GM12878 (cell line): ENCODE measurements around the gene ABCA10. TPM values are rescaled to one million over a fixed set of nuclear protein-coding genes. Genes with fewer than 3 reads are reported as not detected.

Source experiments
- ATF7 ChIP-seq: fragments of 450-650 bp; IDR thresholded peaks from 2 replicates; pipeline ENCODE4 v1.6.1; 2016; ENCODE audit warnings: low read depth, mild to moderate bottlenecking
- BHLHE40 ChIP-seq, 2 experiments: fragments of 450-650 bp in 1 of 2; IDR thresholded peaks; 2 replicates each; pipeline ENCODE4 v1.6.1; 2011 to 2017; ENCODE audit warnings: low read depth in 2 of 2, borderline replicate concordance in 1 of 2, improper control_type of control experiment in 1 of 2, low read length in 1 of 2, mild to moderate bottlenecking in 1 of 2
- EGR1 ChIP-seq, 2 experiments: IDR thresholded peaks; 1 replicate in 1 of 2; 2 replicates in 1 of 2; pipeline ENCODE4 v1.6.1; 2011 to 2012; ENCODE audit warnings: low read depth in 2 of 2, low read length in 2 of 2, borderline replicate concordance in 1 of 2, mild to moderate bottlenecking in 1 of 2, moderate library complexity in 1 of 2
- IKZF2 ChIP-seq, 2 experiments: fragments of 450-650 bp; IDR thresholded peaks; 2 replicates each; pipeline ENCODE4 v1.6.1; 2017; ENCODE audit warnings: mild to moderate bottlenecking in 2 of 2, moderate library complexity in 2 of 2
- JUND ChIP-seq: IDR thresholded peaks from 2 replicates; pipeline ENCODE4 v1.6.1; 2012; ENCODE audit warnings: low read depth, mild to moderate bottlenecking, low read length, improper control_type of control experiment, moderate library complexity
- MEF2B ChIP-seq: fragments of 450-650 bp; IDR thresholded peaks from 2 replicates; pipeline ENCODE4 v1.6.1; 2018; ENCODE audit warnings: mild to moderate bottlenecking, moderate library complexity; ENCODE audit not compliant: partially characterized antibody, poor library complexity, severe bottlenecking
- NFIC ChIP-seq: IDR thresholded peaks from 2 replicates; pipeline ENCODE4 v1.6.1; 2012; ENCODE audit warnings: low read depth, mild to moderate bottlenecking, inconsistent platforms, low read length, moderate library complexity
- NR2F1 ChIP-seq: fragments of 450-650 bp; conservative IDR thresholded peaks from 2 replicates; pipeline ENCODE4 v1.6.1; 2017; ENCODE audit warnings: mild to moderate bottlenecking
- PAX8 ChIP-seq: fragments of 450-650 bp; IDR thresholded peaks from 2 replicates; pipeline ENCODE4 v1.6.1; 2017; ENCODE audit warnings: mild to moderate bottlenecking, moderate library complexity
- POLR2A ChIP-seq: IDR thresholded peaks from 2 replicates; pipeline ENCODE4 v1.6.1; 2011; ENCODE audit warnings: low read depth, mild to moderate bottlenecking, low read length
- RUNX3 ChIP-seq: IDR thresholded peaks from 2 replicates; pipeline ENCODE4 v1.6.1; 2012; ENCODE audit warnings: low read length, inconsistent platforms
- SMAD1 ChIP-seq: fragments of 450-650 bp; IDR thresholded peaks from 2 replicates; pipeline ENCODE4 v1.6.1; 2018; ENCODE audit warnings: mild to moderate bottlenecking, low read depth; ENCODE audit not compliant: partially characterized antibody
- TARDBP ChIP-seq: IDR thresholded peaks from 2 replicates; pipeline ENCODE4 v1.6.1; 2016; ENCODE audit warnings: borderline replicate concordance
- YY1 ChIP-seq: IDR thresholded peaks from 2 replicates; pipeline ENCODE4 v1.6.1; 2011; ENCODE audit warnings: low read depth, mild to moderate bottlenecking, low read length
- polyA plus RNA-seq, 11 experiments: library from polyadenylated mRNA; depleted of rRNA in 4 of 11; unstranded in 6 of 11; stranded (reverse) in 5 of 11; fragments of >200 nt; fragmentation: Nextera tagmentation in 4 of 11; fragmentation: Illumina TruSeq in 1 of 11; extraction: Ambion mirVana in 4 of 11; extraction: Trizol in 1 of 11; gene quantifications; 1 replicate in 1 of 11; 2 replicates in 10 of 11; pipeline versions ENCODE4 v1.2.1 to v1.2.3, GENCODE V29; 2011 to 2016; ENCODE audit warnings: inconsistent platforms in 2 of 11, missing spikeins in 2 of 11, low read depth in 1 of 11
- total RNA-seq, 4 experiments: library from RNA; depleted of rRNA in 3 of 4; stranded (reverse); fragments of >200 nt in 3 of 4; fragmentation: Illumina TruSeq in 1 of 4; extraction: Trizol in 1 of 4; gene quantifications; 2 replicates each; pipeline versions ENCODE4 v1.2.1 to v1.2.3, GENCODE V29; 2013 to 2021
- TF ChIP-seq, protein P1 (sequence below): fragments of 450-650 bp; IDR thresholded peaks from 2 replicates; pipeline ENCODE4 v1.6.1; 2018; ENCODE audit warnings: borderline replicate concordance, mild to moderate bottlenecking; ENCODE audit not compliant: partially characterized antibody
- TF ChIP-seq, protein P2 (sequence below): IDR thresholded peaks from 2 replicates; pipeline ENCODE4 v1.6.1; 2012; ENCODE audit warnings: improper control_type of control experiment, low read depth, low read length; ENCODE audit not compliant: insufficient replicate concordance
- TF ChIP-seq, protein P3 (sequence below): fragments of 450-650 bp; IDR thresholded peaks from 2 replicates; pipeline ENCODE4 v1.6.1; 2016; ENCODE audit warnings: mild to moderate bottlenecking
- TF ChIP-seq, protein P4 (sequence below): fragments of 450-650 bp; IDR thresholded peaks from 2 replicates; pipeline ENCODE4 v1.6.1; 2016; ENCODE audit warnings: mild to moderate bottlenecking

ABCA10 gene
- total and polyA plus RNA-seq, 10 of the 15 experiments (the other 5 are each of a cell fraction or from before 2014, with no cell fraction given): 0.33 to 3.0 (median 0.83) TPM

DNA sequence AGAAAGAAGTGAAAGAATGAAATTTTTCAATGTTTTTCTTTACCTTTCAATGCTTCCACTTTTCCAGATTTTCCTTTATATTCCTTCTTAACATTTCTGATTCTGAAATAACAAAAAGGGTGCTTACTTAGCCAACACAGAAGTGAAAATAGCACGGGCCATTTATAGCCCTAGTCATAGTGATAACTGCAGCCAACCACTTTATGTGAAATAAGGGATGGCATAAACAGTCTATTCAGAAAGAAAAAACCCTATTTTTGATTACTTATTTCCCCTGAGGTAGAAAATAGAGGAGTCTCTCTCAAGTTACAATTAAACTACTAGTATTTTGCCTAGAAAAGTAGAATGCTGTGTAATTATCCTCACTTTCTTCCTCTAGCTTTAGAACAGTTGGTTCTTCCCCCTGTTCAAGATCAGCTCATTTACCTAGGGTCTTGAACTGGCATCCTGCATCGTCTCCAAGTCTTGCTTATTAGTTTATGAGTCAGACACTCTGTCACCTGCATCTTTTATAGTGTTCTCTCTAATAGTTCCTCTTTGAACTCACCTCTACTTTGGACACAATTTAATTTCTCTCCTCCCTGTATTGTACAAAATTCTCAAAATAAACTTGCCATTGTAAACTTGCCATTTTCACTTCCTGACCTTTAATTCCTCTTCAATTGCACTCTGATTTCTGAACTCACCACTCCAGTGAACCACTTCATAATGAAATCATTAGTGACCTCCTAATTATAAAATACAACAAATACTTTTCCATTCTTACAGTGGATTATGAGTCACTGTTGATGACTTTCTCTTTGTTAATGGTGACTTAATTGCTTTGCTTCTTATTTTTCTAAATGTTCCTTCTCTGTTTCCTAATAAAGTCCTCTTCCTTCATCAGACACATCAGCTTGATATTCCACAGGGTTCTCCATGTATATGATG is 110.5 kb downstream of the ABCA10 start (continued):
- TF ChIP-seq, protein P1, sequence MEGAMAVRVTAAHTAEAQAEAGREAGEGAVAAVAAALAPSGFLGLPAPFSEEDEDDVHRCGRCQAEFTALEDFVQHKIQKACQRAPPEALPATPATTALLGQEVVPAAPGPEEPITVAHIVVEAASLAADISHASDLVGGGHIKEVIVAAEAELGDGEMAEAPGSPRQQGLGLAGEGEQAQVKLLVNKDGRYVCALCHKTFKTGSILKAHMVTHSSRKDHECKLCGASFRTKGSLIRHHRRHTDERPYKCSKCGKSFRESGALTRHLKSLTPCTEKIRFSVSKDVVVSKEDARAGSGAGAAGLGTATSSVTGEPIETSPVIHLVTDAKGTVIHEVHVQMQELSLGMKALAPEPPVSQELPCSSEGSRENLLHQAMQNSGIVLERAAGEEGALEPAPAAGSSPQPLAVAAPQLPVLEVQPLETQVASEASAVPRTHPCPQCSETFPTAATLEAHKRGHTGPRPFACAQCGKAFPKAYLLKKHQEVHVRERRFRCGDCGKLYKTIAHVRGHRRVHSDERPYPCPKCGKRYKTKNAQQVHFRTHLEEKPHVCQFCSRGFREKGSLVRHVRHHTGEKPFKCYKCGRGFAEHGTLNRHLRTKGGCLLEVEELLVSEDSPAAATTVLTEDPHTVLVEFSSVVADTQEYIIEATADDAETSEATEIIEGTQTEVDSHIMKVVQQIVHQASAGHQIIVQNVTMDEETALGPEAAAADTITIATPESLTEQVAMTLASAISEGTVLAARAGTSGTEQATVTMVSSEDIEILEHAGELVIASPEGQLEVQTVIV: no peak
- peak; percentile 72 for TF ChIP-seq MEF2B
- no peak for TF ChIP-seq YY1
- TF ChIP-seq ATF7: peak; percentile 37
- peak; percentile 4 for TF ChIP-seq SMAD1
- TF ChIP-seq, protein P2, sequence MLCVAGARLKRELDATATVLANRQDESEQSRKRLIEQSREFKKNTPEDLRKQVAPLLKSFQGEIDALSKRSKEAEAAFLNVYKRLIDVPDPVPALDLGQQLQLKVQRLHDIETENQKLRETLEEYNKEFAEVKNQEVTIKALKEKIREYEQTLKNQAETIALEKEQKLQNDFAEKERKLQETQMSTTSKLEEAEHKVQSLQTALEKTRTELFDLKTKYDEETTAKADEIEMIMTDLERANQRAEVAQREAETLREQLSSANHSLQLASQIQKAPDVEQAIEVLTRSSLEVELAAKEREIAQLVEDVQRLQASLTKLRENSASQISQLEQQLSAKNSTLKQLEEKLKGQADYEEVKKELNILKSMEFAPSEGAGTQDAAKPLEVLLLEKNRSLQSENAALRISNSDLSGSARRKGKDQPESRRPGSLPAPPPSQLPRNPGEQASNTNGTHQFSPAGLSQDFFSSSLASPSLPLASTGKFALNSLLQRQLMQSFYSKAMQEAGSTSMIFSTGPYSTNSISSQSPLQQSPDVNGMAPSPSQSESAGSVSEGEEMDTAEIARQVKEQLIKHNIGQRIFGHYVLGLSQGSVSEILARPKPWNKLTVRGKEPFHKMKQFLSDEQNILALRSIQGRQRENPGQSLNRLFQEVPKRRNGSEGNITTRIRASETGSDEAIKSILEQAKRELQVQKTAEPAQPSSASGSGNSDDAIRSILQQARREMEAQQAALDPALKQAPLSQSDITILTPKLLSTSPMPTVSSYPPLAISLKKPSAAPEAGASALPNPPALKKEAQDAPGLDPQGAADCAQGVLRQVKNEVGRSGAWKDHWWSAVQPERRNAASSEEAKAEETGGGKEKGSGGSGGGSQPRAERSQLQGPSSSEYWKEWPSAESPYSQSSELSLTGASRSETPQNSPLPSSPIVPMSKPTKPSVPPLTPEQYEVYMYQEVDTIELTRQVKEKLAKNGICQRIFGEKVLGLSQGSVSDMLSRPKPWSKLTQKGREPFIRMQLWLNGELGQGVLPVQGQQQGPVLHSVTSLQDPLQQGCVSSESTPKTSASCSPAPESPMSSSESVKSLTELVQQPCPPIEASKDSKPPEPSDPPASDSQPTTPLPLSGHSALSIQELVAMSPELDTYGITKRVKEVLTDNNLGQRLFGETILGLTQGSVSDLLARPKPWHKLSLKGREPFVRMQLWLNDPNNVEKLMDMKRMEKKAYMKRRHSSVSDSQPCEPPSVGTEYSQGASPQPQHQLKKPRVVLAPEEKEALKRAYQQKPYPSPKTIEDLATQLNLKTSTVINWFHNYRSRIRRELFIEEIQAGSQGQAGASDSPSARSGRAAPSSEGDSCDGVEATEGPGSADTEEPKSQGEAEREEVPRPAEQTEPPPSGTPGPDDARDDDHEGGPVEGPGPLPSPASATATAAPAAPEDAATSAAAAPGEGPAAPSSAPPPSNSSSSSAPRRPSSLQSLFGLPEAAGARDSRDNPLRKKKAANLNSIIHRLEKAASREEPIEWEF: no peak
- TF ChIP-seq, protein P3, sequence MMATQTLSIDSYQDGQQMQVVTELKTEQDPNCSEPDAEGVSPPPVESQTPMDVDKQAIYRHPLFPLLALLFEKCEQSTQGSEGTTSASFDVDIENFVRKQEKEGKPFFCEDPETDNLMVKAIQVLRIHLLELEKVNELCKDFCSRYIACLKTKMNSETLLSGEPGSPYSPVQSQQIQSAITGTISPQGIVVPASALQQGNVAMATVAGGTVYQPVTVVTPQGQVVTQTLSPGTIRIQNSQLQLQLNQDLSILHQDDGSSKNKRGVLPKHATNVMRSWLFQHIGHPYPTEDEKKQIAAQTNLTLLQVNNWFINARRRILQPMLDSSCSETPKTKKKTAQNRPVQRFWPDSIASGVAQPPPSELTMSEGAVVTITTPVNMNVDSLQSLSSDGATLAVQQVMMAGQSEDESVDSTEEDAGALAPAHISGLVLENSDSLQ: no peak; the same call in 1 of the 2 replicates
- TF ChIP-seq, protein P4, sequence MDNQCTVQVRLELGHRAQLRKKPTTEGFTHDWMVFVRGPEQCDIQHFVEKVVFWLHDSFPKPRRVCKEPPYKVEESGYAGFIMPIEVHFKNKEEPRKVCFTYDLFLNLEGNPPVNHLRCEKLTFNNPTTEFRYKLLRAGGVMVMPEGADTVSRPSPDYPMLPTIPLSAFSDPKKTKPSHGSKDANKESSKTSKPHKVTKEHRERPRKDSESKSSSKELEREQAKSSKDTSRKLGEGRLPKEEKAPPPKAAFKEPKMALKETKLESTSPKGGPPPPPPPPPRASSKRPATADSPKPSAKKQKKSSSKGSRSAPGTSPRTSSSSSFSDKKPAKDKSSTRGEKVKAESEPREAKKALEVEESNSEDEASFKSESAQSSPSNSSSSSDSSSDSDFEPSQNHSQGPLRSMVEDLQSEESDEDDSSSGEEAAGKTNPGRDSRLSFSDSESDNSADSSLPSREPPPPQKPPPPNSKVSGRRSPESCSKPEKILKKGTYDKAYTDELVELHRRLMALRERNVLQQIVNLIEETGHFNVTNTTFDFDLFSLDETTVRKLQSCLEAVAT: peak; percentile 51
- no peak for TF ChIP-seq POLR2A
- peak; percentile 67 for TF ChIP-seq NR2F1
- TF ChIP-seq IKZF2 (IDR thresholded peaks at IDR 0.05): peak; percentile 19 to 26; a peak in 3 of 4 replicates
- peak; percentile 39 to 51; a peak in 1 of 4 replicates for TF ChIP-seq BHLHE40 (IDR thresholded peaks at IDR 0.05; ENCODE audit: borderline replicate concordance in 1 of 2, low read depth in 2 of 2, low read length in 1 of 2)
- TF ChIP-seq EGR1 (IDR thresholded peaks at IDR 0.05; ENCODE audit: borderline replicate concordance in 1 of 2, low read depth in 2 of 2, low read length in 2 of 2): no peak
- TF ChIP-seq JUND: 0 out of 2 replicates have a peak, but pooled peaks have one; percentile 11
- TF ChIP-seq PAX8: 0 out of 2 replicates have a peak, but pooled peaks have one; percentile 16
- TF ChIP-seq NFIC: peak; percentile 37; the same call in 1 of the 2 replicates
- peak; percentile 48; the same call in 1 of the 2 replicates for TF ChIP-seq RUNX3
- TF ChIP-seq TARDBP: no peak
